GM18505 (cell line): ENCODE results near the gene NAP1L5.

Source experiments
- ATAC-seq: cut with Tn5 transposase; IDR thresholded peaks from one replicate; pipeline ENCODE4 v1.9.1; 2021; ENCODE audit not compliant: unreplicated experiment
- POLR2A ChIP-seq: IDR thresholded peaks from 4 replicates; pipeline ENCODE4 v1.6.1; 2011; ENCODE audit warnings: borderline replicate concordance; ENCODE audit not compliant: insufficient read depth, insufficient read length; ENCODE audit errors: extremely low read depth

NAP1L5 gene

DNA sequence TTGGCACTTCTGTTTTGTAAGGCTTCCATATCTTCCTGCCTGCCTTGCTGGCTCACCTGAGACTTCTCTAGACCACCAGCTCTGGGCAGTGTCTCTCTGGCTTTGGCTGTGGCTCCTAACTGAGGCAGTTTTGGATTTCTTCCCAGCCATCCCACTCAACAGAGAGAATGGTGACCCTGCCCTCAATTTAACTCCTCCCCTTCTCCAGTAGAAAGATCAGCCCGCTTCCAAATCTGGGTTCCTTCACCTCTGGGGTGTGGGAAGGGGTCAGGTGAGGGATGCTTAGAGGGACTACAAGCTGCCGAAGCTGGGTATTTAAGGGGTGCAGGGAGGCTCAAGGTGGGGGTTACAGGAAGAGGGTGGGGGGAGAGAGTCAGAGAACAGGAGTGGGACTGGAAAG lies 23.7 kb downstream of the NAP1L5 start:
- ATAC-seq, result no peak
- no peak for TF ChIP-seq POLR2A

DNA sequence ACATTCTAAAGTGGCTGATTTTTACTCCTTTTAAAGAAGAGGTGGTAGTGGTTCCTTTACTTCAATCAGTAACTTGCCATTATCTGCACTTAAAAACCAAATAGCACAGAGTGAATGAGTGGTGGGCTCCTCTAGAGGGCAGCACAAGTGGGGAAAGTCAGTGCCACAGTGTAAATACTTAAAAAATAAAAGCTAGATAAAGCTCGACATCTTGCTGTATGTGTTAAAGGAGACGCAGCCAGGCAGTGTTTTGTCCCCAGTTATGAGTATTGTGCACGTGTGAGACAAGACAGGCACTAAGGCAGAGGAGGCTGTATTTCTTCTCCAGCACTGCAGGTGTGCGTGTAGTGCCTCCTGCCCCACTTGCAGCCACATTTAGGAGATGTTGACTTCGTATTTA lies 24.6 kb downstream of the NAP1L5 start:
- TF ChIP-seq POLR2A, result no peak
- no peak for ATAC-seq

DNA sequence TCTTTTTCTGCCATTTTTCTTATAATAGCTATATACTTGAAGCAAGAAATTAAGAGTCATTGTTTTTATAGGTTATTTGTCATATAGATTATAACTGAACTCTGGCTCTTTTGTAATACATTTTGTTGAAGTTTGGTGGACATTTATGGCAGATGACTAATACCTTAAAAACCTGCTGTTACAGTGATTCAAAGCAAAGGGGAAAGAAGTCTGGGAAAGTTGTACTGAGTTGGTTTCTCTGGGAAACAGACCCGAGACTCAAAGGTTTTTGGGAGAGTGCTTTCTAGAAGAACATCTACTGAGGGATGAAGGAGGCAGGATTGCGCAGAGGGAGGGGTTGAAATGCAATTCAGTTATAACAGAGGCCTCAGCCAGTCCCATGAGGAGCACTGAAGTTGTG lies 35.9 kb downstream of the NAP1L5 start:
- no peak for ATAC-seq
- no peak for TF ChIP-seq POLR2A

DNA sequence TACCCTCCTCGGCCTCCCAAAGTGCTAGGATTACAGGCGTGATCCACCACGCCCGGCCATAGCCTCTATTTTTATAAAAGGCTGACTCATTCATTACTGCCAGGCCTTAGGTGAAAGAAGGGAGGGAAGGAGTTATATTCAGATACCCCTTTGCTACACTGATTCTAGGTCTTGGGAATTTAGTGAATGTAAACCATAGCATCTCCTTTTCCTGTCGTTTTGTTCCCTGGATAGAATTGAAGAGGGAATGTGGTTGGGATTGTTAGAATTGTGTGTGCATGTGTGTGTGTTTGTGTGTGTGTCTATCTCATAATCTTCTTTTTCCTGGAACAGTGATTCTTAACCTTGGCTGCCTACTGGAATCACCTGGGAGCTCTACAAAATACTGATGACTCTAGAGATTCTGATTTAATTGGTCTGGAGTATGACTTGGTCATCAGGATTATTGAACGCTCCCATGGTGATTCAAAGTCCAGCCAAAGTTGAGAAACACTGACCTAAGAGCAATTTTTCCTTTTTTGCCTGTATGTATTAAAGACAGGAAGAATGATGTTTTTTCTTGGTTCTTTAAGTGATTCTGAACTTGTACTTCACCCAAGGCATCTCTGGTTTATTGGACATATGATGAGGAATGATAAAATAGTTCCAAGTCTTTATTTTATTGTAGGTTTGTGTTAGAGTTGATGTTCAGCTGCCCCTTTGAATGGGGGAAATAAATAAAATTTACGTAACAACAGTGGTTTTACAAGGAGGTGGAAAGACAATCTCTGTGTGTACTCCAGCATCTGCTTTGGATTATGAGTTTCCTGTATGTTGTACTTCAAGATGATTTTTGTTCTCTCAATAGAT lies 37.0 kb downstream of the NAP1L5 start:
- no peak for TF ChIP-seq POLR2A
- no peak for ATAC-seq

DNA sequence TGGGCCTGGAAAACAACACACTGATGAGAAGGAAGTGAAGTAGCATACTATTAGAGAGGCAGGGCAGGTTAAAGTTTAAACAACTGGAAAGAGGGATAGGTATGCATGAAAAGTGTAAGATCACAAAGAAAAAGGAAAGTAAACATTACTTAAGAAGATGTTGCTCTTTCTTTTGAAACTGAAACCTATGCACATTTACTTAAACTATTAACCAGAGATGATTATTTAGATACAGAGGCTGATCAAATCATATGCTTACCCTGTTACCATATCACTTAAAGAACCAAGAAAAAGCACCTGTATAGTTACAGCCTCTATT lies 37.8 kb downstream of the NAP1L5 start:
- ATAC-seq, result no peak
- TF ChIP-seq POLR2A, result no peak

DNA sequence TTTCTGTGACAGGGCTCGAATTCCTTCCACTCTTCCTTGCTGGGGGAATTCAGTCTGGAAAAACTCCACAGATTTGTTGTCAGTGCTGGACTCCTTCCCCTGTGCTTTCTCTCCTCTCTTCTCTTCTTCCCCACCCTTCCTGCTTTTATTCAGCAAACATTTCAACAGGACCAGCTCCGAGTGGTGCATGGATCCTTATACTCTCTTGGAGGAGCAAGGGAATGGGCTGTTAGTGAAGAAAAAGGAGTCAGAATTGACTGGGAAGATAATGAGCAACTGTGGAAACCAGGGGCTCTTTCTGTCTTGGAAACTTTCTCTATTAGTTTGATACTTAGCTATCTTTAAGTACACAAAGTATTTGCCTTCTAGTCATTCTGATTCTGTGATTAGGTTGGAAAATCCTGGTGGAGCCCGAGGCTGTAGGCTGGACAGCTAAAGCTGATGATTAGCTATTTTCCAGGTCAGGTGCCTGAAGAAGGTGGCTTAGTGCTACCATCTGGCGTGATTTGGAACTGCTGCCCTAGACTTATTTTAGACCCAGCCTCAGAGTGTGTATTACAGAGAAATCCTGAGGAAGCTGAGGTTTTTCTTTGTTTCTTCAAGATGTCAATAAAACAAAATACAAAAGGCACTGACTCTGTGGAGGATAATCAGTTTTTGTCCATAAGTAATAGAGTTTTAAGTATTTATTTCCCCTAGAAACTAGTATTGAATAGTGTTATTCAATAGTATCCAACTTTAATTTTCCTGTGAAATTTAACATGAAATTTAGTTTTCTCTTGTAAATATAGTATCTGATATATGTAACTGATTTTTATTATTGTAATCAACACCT lies 38.4 kb downstream of the NAP1L5 start:
- ATAC-seq, result peak; percentile 90
- no peak for TF ChIP-seq POLR2A

DNA sequence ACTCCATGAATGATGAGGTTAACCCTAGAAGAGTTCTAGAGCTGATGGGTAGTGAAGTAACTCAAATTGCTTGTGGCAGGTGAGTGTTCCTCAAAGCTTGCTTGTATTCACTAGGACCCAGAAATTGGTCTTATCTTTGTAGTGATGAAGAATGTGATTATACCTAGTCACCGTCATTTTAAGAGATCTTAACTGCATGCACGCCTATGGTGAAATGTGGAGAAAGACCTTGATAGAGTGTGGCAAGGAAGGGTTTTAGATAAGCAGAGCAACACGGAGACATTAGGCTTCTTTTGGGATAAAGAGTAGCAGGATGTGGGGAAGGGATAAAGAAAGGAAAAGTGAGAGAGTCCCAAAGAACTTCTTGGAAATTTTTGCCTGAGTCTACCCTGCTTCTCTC lies 42.4 kb downstream of the NAP1L5 start:
- ATAC-seq, result no peak
- no peak for TF ChIP-seq POLR2A

DNA sequence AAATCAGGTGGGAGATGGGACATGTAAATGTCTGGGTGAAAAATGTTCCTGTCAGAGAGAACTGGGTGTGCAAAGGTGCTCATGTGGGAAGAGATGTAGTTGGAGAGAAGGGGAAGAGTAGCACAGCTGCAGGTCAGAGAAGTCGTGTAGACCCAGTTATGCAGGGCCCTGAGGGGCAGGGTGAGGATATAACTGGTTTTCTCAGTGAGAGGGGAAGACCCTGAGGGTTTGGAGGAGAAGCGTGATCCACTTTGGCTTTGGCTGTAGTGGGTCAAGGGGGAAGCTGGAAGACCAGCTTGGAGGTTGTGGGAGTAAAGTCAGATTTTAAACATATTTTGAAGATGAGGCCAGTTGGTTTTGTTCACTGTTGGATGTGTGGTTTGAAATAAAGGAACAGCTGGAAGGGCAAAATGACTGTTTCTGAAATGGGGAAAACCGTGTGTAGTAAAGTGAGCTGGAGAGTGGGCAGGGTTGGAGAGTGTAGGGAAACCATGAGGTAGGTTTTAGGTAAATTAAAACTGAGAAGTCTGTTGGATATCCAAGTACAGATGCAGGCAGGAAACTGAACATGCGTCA lies 44.2 kb downstream of the NAP1L5 start:
- no peak for TF ChIP-seq POLR2A
- no peak for ATAC-seq

DNA sequence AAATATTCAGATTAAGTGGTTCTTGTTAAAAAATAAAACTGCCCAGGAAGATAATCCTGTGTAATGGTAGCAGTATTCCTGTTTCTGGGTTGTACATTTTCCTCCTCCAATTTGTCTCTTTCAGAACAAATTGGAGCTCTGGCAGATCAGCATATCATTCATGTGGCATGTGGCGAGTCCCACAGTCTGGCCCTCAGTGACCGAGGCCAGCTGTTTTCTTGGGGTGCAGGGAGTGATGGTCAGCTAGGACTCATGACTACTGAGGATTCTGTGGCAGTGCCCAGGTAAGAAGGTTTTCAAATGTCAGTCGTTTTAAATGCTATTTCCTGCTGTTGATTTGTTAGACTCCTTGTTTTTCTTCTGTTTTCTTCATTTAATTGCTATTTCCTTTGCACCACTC lies 47.9 kb downstream of the NAP1L5 start:
- TF ChIP-seq POLR2A, result no peak
- ATAC-seq, result no peak

DNA sequence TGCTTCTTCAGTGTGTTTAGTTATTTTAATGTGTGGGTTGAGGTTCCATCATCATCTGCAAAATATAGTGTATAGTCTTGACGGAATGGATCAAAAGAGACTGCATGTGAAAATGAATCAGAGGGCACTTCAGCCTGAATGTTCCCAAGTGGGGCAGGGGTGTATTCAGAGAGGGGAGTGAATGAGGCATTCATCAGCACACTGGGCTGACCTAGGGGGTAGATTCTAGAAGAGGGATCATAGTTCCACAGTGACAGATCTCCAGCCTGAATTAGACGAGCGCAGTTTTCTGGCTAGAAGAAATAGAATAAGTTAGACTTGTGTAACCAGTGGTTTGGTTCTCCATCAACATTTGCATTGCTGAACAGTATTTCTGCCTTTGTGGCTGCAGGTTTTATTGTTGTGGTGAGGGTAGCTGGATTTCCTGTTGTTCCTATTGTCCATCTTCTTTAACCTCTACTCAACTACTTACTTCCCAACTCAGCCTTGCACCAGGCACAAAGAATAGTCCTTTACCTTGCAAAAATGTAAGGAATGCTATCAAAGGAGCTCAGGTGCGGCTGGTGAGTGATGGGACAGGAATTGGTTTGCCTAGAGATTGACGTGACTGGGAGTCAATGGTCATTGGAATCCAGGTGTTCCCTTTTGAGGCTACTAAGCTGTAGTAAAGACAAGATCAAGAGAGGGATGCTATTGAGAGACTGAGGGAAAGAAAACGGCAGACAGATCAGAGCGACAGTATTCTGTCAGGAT lies 50.9 kb downstream of the NAP1L5 start:
- ATAC-seq, result no peak

DNA sequence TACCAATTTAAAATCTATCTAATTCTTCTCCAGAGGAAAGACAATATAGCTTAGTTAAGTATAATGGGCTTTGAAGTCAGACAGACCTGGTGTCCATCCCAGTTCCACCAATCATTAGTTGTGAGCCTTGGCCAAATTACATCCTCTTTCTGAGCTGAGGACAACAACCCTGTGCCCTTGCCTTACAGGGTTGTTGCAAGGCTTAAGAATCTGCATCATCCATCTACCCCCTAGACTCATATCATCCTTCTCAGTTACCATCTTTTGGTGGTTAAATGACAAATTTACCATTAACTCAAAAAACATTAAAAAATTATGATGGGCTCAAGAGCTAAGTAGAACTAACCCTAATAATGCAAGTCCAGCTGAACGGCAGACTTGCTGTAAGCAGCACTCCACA lies 51.6 kb downstream of the NAP1L5 start:
- no peak for TF ChIP-seq POLR2A
- no peak for ATAC-seq

More for the DNA sequence above, 50.9 kb downstream of the NAP1L5 start:
- TF ChIP-seq POLR2A, result no peak
